ENCODE data around the gene STYXL2. TPM values are rescaled to one million over a fixed set of nuclear protein-coding genes. Genes with fewer than 3 reads are reported as not detected.

Gene STYXL2
- total RNA-seq, 4 donors from 2014 or later = under 0.01 TPM; not detected in 3

DNA sequence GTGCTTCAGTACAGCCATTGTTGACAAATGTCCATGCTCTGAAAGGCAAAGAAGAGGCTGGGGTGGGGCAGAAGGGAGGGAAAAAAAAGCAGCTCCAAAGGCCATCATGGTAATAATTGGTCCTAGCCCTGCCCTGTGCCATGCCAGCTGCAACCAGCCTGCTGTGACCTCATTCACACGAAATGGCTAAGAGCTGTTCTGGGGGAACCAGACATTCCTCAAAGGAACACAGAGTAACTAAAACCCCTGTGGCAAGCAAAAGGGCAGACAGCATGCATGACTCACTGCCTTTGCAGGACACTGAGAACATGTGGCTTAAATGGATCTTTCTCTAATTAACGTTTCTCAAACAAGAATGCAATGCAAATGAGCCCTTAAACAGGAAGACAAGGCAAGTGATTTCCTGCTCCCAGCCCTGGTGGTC lies 42.3 kb downstream of the STYXL2 start:
- WGBS, 2 donors = 19 to 50% methylated on average over 2 of the region's 2 CpGs
- Histone ChIP-seq H3K36me3 (no peaks in the 10 kb centered on the region), H3K9me3 (no peaks in the 10 kb centered on the region), H3K4me1 (no peaks in the 10 kb centered on the region), H3K27ac (no peak overlapping the region), H3K4me3 (no peak overlapping the region), H3K27me3 (peaks cover 0 to 11% (median 0%) of the 10 kb centered on the region in 4 donors)
- intact Hi-C loops (cut with DNase I) = no loop called here
- no peak for DNase-seq
- TF ChIP-seq CTCF (IDR thresholded peaks at IDR 0.05) (no peak), POLR2A (IDR thresholded peaks at IDR 0.05) (no peak)

DNA sequence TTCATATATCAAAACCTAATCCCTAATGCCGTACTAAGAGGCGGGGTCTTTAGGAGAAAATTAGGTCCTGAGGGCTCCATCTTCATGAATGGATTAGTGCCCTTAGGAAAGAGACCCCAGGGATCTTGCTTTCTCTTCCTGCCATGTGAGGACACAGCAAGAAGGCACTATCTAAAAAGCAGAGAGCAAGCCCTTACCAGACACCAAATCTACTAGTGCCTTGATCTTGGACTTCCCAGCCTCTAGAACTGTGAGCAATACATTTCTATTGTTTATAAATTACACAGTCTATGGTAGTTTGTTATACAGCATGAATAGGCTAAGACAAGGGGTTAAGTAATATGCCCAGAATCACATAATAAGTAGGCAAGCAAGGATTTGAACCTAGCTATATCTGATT lies 42.9 kb downstream of the STYXL2 start:
- intact Hi-C loops (cut with DNase I) = no loop called here
- Histone ChIP-seq H3K9me3 (no peaks in the 10 kb centered on the region), H3K4me1 (no peaks in the 10 kb centered on the region), H3K36me3 (no peaks in the 10 kb centered on the region), H3K27me3 (peaks cover 0 to 7% (median 0%) of the 10 kb centered on the region in 4 donors), H3K4me3 (no peak overlapping the region), H3K27ac (no peak overlapping the region)
- no peak for TF ChIP-seq POLR2A (IDR thresholded peaks at IDR 0.05)
- TF ChIP-seq CTCF (IDR thresholded peaks at IDR 0.05) = no peak
- DNase-seq = no peak
- 83 to 90% methylated on average over 2 of the region's 2 CpGs for WGBS, 2 donors

GRCh38 chr1:167137332-167137781 lies 43.5 kb downstream of the STYXL2 start:
- Histone ChIP-seq H3K4me3 (no peak overlapping the region), H3K9me3 (no peaks in the 10 kb centered on the region)
- no peak for DNase-seq

GRCh38 chr1:167137793-167138510 lies 44.1 kb downstream of the STYXL2 start:
- Histone ChIP-seq H3K9me3 (no peaks in the 10 kb centered on the region), H3K4me3 (no peak overlapping the region), H3K4me1 (no peaks in the 10 kb centered on the region), H3K27ac (no peak overlapping the region), H3K36me3 (no peaks in the 10 kb centered on the region), H3K27me3 (peaks cover 0 to 7% (median 0%) of the 10 kb centered on the region in 4 donors)
- intact Hi-C loops (cut with DNase I) = no loop called here
- WGBS, 2 donors = 79 to 95% methylated on average over 3 of the region's 3 CpGs
- TF ChIP-seq CTCF (IDR thresholded peaks at IDR 0.05) = no peak
- no peak for TF ChIP-seq POLR2A (IDR thresholded peaks at IDR 0.05)
- DNase-seq = no peak

More at GRCh38 chr1:167137332-167137781, 43.5 kb downstream of the STYXL2 start:
- Histone ChIP-seq H3K27me3 (peaks cover 0 to 7% (median 0%) of the 10 kb centered on the region in 4 donors), H3K27ac (no peak overlapping the region), H3K4me1 (no peaks in the 10 kb centered on the region), H3K36me3 (no peaks in the 10 kb centered on the region)
- TF ChIP-seq CTCF (IDR thresholded peaks at IDR 0.05) = no peak
- TF ChIP-seq POLR2A (IDR thresholded peaks at IDR 0.05) = no peak
- intact Hi-C loops (cut with DNase I) = no loop called here
- WGBS, 2 donors = 27 to 41% methylated on average over 5 to 6 of the region's 6 CpGs

DNA sequence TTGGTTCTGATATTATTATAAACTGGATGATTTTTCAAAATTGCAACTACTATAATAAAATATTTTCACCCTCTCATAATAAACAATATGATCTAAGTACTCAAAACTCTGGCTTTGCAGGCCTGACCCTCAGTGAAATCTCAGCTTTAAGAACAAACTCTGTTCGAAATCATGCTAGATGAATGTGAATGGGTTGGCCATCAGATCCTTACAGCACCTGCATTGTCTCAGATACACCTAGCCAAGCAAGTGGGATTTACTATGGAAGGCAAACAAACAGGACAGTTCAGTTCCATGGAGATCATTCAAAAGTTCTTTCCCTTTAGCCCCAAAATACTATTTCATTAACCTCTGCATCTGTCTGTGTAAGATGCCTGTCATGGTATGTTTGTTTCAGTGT lies 44.8 kb downstream of the STYXL2 start:
- WGBS, 2 donors = 63 to 78% methylated on average over 1 of the region's 1 CpG
- Histone ChIP-seq H3K9me3 (no peaks in the 10 kb centered on the region), H3K27ac (no peak overlapping the region), H3K4me3 (no peak overlapping the region), H3K4me1 (no peaks in the 10 kb centered on the region), H3K27me3 (peaks cover 0 to 2% (median 0%) of the 10 kb centered on the region in 4 donors), H3K36me3 (no peaks in the 10 kb centered on the region)
- intact Hi-C loops (cut with DNase I) = no loop called here
- DNase-seq = no peak
- TF ChIP-seq CTCF (IDR thresholded peaks at IDR 0.05) (no peak), POLR2A (IDR thresholded peaks at IDR 0.05) (no peak)

Measured in esophagus squamous epithelium (tissue), 5 donors.